WERI-Rb-1 (cell line): ENCODE results near the gene RAB22A.
A peak's percentile ranks its signal among the peaks of the same experiment; 100 is the strongest.

ENCODE experiments used
- DNase-seq: peaks from one replicate; pipeline ENCODE4 v3.0.0-alpha.2; 2020
- H3K27ac ChIP-seq: fragments of 250-450 bp; sonication (Bioruptor Pico); 2 replicates; pipeline ENCODE4 v1.5.1; 2020; ENCODE audit warnings: mild to moderate bottlenecking, moderate library complexity
- H3K27me3 ChIP-seq: fragments of 250-450 bp; sonication (Bioruptor Pico); 2 replicates; pipeline ENCODE4 v1.5.1; 2021; ENCODE audit warnings: mild to moderate bottlenecking, low read depth, moderate library complexity; ENCODE audit not compliant: insufficient read depth, severe bottlenecking
- H3K36me3 ChIP-seq: fragments of 250-450 bp; sonication (Bioruptor Pico); 2 replicates; pipeline ENCODE4 v1.5.1; 2020; ENCODE audit warnings: mild to moderate bottlenecking, moderate library complexity
- H3K4me3 ChIP-seq: 2 replicates; pipeline ENCODE4 v1.5.1; 2011; ENCODE audit warnings: low read depth, mild to moderate bottlenecking, control low read depth, low read length
- H3K9me3 ChIP-seq: fragments of 250-450 bp; sonication (Bioruptor Pico); 2 replicates; pipeline ENCODE4 v1.5.1; 2021; ENCODE audit warnings: mild to moderate bottlenecking, moderate library complexity; ENCODE audit not compliant: severe bottlenecking
- TF ChIP-seq, protein P1 (sequence below): IDR thresholded peaks from 2 replicates; pipeline ENCODE4 v1.5.1; 2011; ENCODE audit warnings: low read depth, mild to moderate bottlenecking, control low read depth, inconsistent platforms, low read length

Gene RAB22A, protein sequence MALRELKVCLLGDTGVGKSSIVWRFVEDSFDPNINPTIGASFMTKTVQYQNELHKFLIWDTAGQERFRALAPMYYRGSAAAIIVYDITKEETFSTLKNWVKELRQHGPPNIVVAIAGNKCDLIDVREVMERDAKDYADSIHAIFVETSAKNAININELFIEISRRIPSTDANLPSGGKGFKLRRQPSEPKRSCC

GRCh38 chr20:58309591-58310290 lies at the start of gene RAB22A:
Gene RAB22A (plus strand): TSS chr20:58309715. CDS start chr20:58309977, 262 bp downstream.
- TF ChIP-seq, protein P1, sequence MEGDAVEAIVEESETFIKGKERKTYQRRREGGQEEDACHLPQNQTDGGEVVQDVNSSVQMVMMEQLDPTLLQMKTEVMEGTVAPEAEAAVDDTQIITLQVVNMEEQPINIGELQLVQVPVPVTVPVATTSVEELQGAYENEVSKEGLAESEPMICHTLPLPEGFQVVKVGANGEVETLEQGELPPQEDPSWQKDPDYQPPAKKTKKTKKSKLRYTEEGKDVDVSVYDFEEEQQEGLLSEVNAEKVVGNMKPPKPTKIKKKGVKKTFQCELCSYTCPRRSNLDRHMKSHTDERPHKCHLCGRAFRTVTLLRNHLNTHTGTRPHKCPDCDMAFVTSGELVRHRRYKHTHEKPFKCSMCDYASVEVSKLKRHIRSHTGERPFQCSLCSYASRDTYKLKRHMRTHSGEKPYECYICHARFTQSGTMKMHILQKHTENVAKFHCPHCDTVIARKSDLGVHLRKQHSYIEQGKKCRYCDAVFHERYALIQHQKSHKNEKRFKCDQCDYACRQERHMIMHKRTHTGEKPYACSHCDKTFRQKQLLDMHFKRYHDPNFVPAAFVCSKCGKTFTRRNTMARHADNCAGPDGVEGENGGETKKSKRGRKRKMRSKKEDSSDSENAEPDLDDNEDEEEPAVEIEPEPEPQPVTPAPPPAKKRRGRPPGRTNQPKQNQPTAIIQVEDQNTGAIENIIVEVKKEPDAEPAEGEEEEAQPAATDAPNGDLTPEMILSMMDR = no peak
- DNase-seq = peak; percentile 59
- H3K27me3 ChIP-seq = no peaks in the 10 kb centered on the region
- peaks cover 18% of the 10 kb centered on the region for H3K36me3 ChIP-seq
- H3K27ac ChIP-seq = peak within 1 kb of the TSS; percentile 64
- peak within 1 kb of the TSS; percentile 88 for H3K4me3 ChIP-seq
- no peaks in the 10 kb centered on the region for H3K9me3 ChIP-seq

DNA sequence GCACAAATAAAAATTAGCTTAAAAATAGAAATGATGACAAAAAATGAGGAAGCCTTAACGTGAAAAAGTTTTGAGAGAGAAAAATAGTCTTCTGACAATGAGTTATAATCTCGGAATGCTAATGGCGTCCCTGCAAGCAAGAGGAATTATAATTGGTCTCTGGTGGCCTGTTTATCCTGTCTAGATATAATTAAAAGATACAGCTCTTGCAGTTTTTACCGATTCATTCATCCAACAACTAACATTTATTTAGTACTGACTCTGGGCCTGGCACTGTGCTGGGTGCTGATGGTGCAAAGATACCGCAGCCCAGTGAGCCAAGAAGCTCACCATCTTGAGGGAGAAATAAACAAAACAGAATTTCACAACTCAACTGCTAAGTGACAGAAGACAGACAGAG lies 49.5 kb upstream of the RAB22A start:
- Histone ChIP-seq H3K27me3 (no peaks in the 10 kb centered on the region), H3K4me3 (no peak overlapping the region), H3K36me3 (no peaks in the 10 kb centered on the region), H3K9me3 (no peaks in the 10 kb centered on the region), H3K27ac (no peak overlapping the region)
- TF ChIP-seq, protein P1 = no peak
- no peak for DNase-seq

DNA sequence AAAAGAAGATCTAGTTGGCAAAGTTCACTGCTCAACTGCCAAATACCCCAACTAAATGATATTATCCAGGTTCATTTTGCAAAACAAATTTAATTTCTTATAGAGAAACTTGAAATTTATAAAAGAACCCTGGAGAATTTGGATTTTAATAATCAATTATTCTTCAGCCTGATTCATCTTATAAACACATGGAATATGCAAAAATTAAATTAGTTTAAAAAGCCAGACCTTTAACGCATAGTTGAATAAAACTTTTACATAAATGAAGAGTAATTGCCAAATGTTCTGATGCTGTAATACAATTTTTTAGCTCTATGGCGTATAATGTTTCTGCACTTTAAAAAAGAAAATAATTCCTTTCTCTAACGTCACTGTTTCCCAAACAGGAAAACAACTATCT lies 47.9 kb upstream of the RAB22A start:
- DNase-seq = no peak
- TF ChIP-seq, protein P1 = no peak
- H3K9me3 ChIP-seq = no peaks in the 10 kb centered on the region
- H3K27ac ChIP-seq = no peak overlapping the region
- no peaks in the 10 kb centered on the region for H3K27me3 ChIP-seq
- no peak overlapping the region for H3K4me3 ChIP-seq
- H3K36me3 ChIP-seq = no peaks in the 10 kb centered on the region

- DNase-seq = no peak
- Histone ChIP-seq H3K27me3 (no peaks in the 10 kb centered on the region), H3K4me3 (no peak overlapping the region), H3K9me3 (no peaks in the 10 kb centered on the region), H3K36me3 (no peaks in the 10 kb centered on the region), H3K27ac (no peak overlapping the region)
- TF ChIP-seq, protein P1 = no peak
These were observed 45.2 kb upstream of the RAB22A start for GRCh38 chr20:58264271-58264670.

DNA sequence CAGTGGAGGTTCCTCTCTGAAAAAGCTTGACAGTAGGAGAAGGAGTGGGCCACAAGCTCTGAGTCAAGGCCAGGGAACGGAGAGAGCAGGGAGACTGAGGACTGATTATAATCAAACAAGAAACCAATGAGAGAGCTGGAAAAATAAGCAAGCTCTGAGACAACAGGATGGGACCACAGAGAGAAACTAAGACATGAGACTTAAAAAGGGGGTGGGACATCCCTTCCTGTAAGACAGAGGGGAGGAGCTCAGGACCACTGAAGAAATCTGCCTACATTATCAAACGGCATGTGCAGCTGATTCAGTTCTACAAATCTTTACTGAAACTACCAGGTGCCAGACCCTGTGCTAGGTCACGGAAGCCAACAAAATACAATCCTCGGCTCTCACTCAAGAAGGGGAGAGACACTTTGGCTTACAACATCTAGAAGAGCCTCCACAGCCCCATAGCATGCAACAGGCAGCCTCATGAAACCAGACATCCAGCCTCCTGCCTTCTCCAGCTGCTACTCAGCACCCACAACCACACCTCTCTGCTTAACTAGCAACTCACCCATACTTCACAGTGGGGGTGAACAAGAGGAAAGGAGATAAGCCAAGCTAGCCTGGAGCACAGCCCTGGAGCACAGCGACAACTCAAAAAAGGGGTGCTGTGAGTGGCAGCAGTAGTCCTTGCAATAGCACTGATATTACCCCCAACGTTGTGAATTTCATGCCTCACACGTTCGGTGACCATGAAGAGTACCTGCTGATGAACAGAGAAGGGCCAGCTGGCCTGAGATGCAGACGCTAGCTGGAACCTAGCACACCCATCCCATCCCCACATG lies 41.9 kb upstream of the RAB22A start:
- Histone ChIP-seq H3K4me3 (no peak overlapping the region), H3K27ac (no peak overlapping the region), H3K9me3 (no peaks in the 10 kb centered on the region), H3K36me3 (no peaks in the 10 kb centered on the region), H3K27me3 (no peaks in the 10 kb centered on the region)
- DNase-seq = no peak
- TF ChIP-seq, protein P1 = no peak
